K562 (cell line): ENCODE measurements around the gene ARHGAP4. TPM values are rescaled to one million over a fixed set of nuclear protein-coding genes. Genes with fewer than 3 reads are reported as not detected.

ENCODE experiments used
- ATAC-seq: fragments of 200-7000 bp; cut with Tn5 transposase; 3 replicates; pipeline ENCODE4 v1.9.1; 2020; ENCODE audit warnings: moderate library complexity
- BruUV-seq: library from RNA; stranded (reverse); fragments of 400-500 nt; replicated peaks from 2 replicates; lab custom pipeline; 2021; lab: Mats Ljungman, UMichigan
- CTCF ChIA-PET: fragments of 300-600 bp; formaldehyde crosslinking; extraction: SDS; loops from one replicate; lab custom pipeline; 2021; ENCODE audit warnings: low intra/inter-chr PET ratio; lab: Yijun Ruan, JAX
- POLR2A ChIA-PET: fragments of 300-600, 350-650 bp; sonication (Branson Sonifier 250); formaldehyde crosslinking; extraction: SDS; loops from one replicate; lab custom pipeline; 2021; ENCODE audit warnings: antibody characterized with exemption, inconsistent platforms; lab: Yijun Ruan, JAX
- DNase-seq, 4 experiments: peaks; one replicate each; pipeline versions ENCODE4 v3.0.0 to v3.0.0-alpha.2; 2011 to 2018; ENCODE audit warnings: low spot score in 3 of 4, mixed read lengths in 3 of 4; ENCODE audit errors: extremely low read depth in 1 of 4
- FAIRE-seq: peaks from 2 replicates; lab custom pipeline; 2011; peaks lifted over from hg19 to GRCh38; lab: Jason Lieb, UNC
- H2AFZ ChIP-seq: 2 replicates; pipeline ENCODE4 v1.6.0; 2011; ENCODE audit warnings: low read depth, low read length, control low read depth, inconsistent platforms
- H3K27ac ChIP-seq: fragments of 200-600 bp; 3 replicates; pipeline ENCODE4 v1.8.0; 2011; ENCODE audit warnings: low read depth, mild to moderate bottlenecking, control low read depth, inconsistent platforms, low read length, moderate library complexity, mixed read lengths; ENCODE audit errors: extremely low read depth
- H3K27me3 ChIP-seq, 2 experiments: fragments of 300-600 bp in 1 of 2; 2 replicates in 1 of 2; 3 replicates in 1 of 2; pipeline versions ENCODE4 v1.6.0 to v1.8.0; 2011; ENCODE audit warnings: inconsistent platforms in 2 of 2, low read length in 2 of 2, mild to moderate bottlenecking in 1 of 2, mixed read lengths in 1 of 2, moderate library complexity in 1 of 2; ENCODE audit not compliant: control insufficient read depth in 2 of 2, insufficient read depth in 2 of 2
- H3K36me3 ChIP-seq: fragments of 300-600 bp; 3 replicates; pipeline ENCODE4 v1.8.0; 2011; ENCODE audit warnings: mild to moderate bottlenecking, low read length, inconsistent platforms; ENCODE audit not compliant: control insufficient read depth, insufficient read depth
- H3K4me1 ChIP-seq, 2 experiments: fragments of 200-600 bp in 1 of 2; replicated peaks in 1 of 2; 2 replicates in 1 of 2; 3 replicates in 1 of 2; pipeline versions ENCODE4 v1.5.1 to v1.8.0; 2011; ENCODE audit warnings: inconsistent platforms in 2 of 2, low read length in 2 of 2, mild to moderate bottlenecking in 1 of 2, mixed read lengths in 1 of 2, moderate library complexity in 1 of 2; ENCODE audit not compliant: control insufficient read depth in 2 of 2, insufficient read depth in 2 of 2
- H3K4me2 ChIP-seq: 2 replicates; pipeline ENCODE4 v1.6.1; 2011; ENCODE audit warnings: low read length, control low read depth, inconsistent platforms, mixed read lengths; ENCODE audit not compliant: insufficient read depth
- H3K4me3 ChIP-seq: fragments of 200-600 bp; sonication (generic), shearing (Covaris generic); 2 replicates; pipeline ENCODE4 v1.5.1; 2016; ENCODE audit warnings: control low read depth, inconsistent platforms
- H3K79me2 ChIP-seq: fragments of 200-600 bp; 3 replicates; pipeline ENCODE4 v1.8.0; 2011; ENCODE audit warnings: low read length, inconsistent platforms; ENCODE audit not compliant: control insufficient read depth, insufficient read depth
- H3K9ac ChIP-seq, 2 experiments: 2 replicates each; pipeline versions ENCODE4 v1.6.0 to v1.6.1; 2011; ENCODE audit warnings: low read depth in 2 of 2, low read length in 2 of 2, control low read depth in 1 of 2, inconsistent platforms in 1 of 2, mild to moderate bottlenecking in 1 of 2, mixed read lengths in 1 of 2; ENCODE audit not compliant: insufficient read depth in 1 of 2
- H3K9me1 ChIP-seq: one replicate; pipeline ENCODE4 v1.6.0; 2011; ENCODE audit warnings: inconsistent platforms, mild to moderate bottlenecking, low read length, moderate library complexity; ENCODE audit not compliant: control insufficient read depth, insufficient read depth
- H3K9me3 ChIP-seq: replicated peaks from 2 replicates; pipeline ENCODE4 v1.5.1; 2011; ENCODE audit warnings: low read depth, low read length, inconsistent platforms; ENCODE audit not compliant: control insufficient read depth, insufficient read depth
- H4K20me1 ChIP-seq: replicated peaks from 2 replicates; pipeline ENCODE4 v1.6.1; 2011; ENCODE audit warnings: low read length, inconsistent platforms, mixed read lengths; ENCODE audit not compliant: control insufficient read depth, insufficient read depth
- BHLHE40 ChIP-seq: IDR thresholded peaks from 2 replicates; pipeline ENCODE4 v1.6.1; 2011; ENCODE audit warnings: low read length, improper control_type of control experiment
- CBX5 ChIP-seq: IDR thresholded peaks from 2 replicates; pipeline ENCODE4 v1.6.1; 2014; ENCODE audit warnings: low read depth, borderline replicate concordance
- DDX20 ChIP-seq: fragments of 450-650 bp; IDR thresholded peaks from 2 replicates; pipeline ENCODE4 v1.6.1; 2016; ENCODE audit warnings: missing genetic modification characterization, low read depth, mild to moderate bottlenecking, missing compliant biosample characterization, moderate library complexity
- ESRRA ChIP-seq: fragments of 450-650 bp; IDR thresholded peaks from 2 replicates; pipeline ENCODE4 v1.6.1; 2014; ENCODE audit warnings: low read depth, mild to moderate bottlenecking, moderate library complexity, borderline replicate concordance
- NKRF ChIP-seq: fragments of 450-650 bp; IDR thresholded peaks from 2 replicates; pipeline ENCODE4 v1.6.1; 2016; ENCODE audit warnings: borderline replicate concordance
- NR2F6 ChIP-seq: fragments of 450-650 bp; formaldehyde crosslinking; IDR thresholded peaks from 2 replicates; pipeline ENCODE4 v1.4.0; 2020; ENCODE audit warnings: mild to moderate bottlenecking
- SP1 ChIP-seq: sonication (generic); formaldehyde crosslinking; IDR thresholded peaks from 2 replicates; pipeline ENCODE4 v1.8.1; 2022; ENCODE audit warnings: mild to moderate bottlenecking, missing genetic modification reagents
- STAG1 ChIP-seq: sonication (generic); formaldehyde crosslinking; IDR thresholded peaks from 2 replicates; pipeline ENCODE4 v1.5.0; 2020; ENCODE audit warnings: missing genetic modification reagents, borderline replicate concordance
- TAL1 ChIP-seq: fragments of 450-650 bp; IDR thresholded peaks from 2 replicates; pipeline ENCODE4 v1.6.1; 2016; ENCODE audit warnings: mild to moderate bottlenecking
- TBL1XR1 ChIP-seq, 2 experiments: IDR thresholded peaks; 2 replicates each; pipeline ENCODE4 v1.6.1; 2012; ENCODE audit warnings: improper control_type of control experiment in 2 of 2, low read length in 2 of 2, mild to moderate bottlenecking in 1 of 2
- TRIM25 ChIP-seq: fragments of 450-650 bp; IDR thresholded peaks from 2 replicates; pipeline ENCODE4 v1.7.0; 2016; ENCODE audit warnings: borderline replicate concordance
- ZNF124 ChIP-seq: sonication (generic); formaldehyde crosslinking; IDR thresholded peaks from 2 replicates; pipeline ENCODE4 v1.8.1; 2022; ENCODE audit warnings: missing genetic modification reagents
- ZNF253 ChIP-seq: fragments of 250-450 bp; sonication (Bioruptor Pico); conservative IDR thresholded peaks from 2 replicates; pipeline ENCODE4 v1.6.1; 2021; ENCODE audit warnings: mild to moderate bottlenecking
- WGBS: fragments of 100-300 bp; shearing (Covaris generic); methylation state at CpG from one replicate; pipeline ENCODE4 v1.1.6; 2016; ENCODE audit warnings: low coverage, mixed read lengths; ENCODE audit not compliant: insufficient coverage; ENCODE audit errors: missing lambda C conversion rate; 5-methylcytosine and 5-hydroxymethylcytosine counted together
- in situ Hi-C: fragments of 300-500 bp; cut with MboI; formaldehyde crosslinking; loops from 4 replicates; pipeline ENCODE4 v1.15.0; 2018; ENCODE audit warnings: inconsistent platforms, mixed read lengths
- intact Hi-C: fragments of 100-400 bp; cut with micrococcal nuclease; formaldehyde crosslinking; loops from 2 replicates; pipeline ENCODE4 v1.14.2; 2022
- polyA plus RNA-seq, 8 experiments: library from polyadenylated mRNA; depleted of rRNA in 4 of 8; stranded (reverse) in 5 of 8; unstranded in 3 of 8; fragments of >200 nt; fragmentation: Nextera tagmentation in 2 of 8; fragmentation: Illumina TruSeq in 1 of 8; extraction: Ambion mirVana in 2 of 8; extraction: Trizol in 1 of 8; gene quantifications; 2 replicates each; pipeline versions ENCODE4 v1.2.1 to v1.2.3, GENCODE V29; 2011 to 2014; ENCODE audit warnings: inconsistent platforms in 1 of 8, missing spikeins in 1 of 8
- total RNA-seq, 7 experiments: library from RNA; depleted of rRNA in 6 of 7; stranded (reverse); fragments of >200 nt in 6 of 7; fragmentation: Illumina TruSeq in 2 of 7; extraction: Trizol in 2 of 7; gene quantifications; 2 replicates each; pipeline versions ENCODE4 v1.2.1 to v1.2.3, GENCODE V29; 2011 to 2021; ENCODE audit warnings: low replicate concordance in 1 of 7

ARHGAP4 gene
- total and polyA plus RNA-seq, 9 of the 15 experiments (the other 6 are each of a cell fraction or from before 2014, with no cell fraction given): 0.30 to 81.8 (median 13.5) TPM

- Histone ChIP-seq H3K4me1 (peaks cover 13 to 31% of the 10 kb centered on the region in 2 experiments; a peak in 4 of 5 replicates), H3K27me3 (no peaks in the 10 kb centered on the region), H3K9me3 (no peaks in the 10 kb centered on the region), H3K36me3 (peaks cover under 1% of the 10 kb centered on the region; the same call in 2 of the 3 replicates), H3K9ac (peak overlapping the region in 1 of 2 experiments; percentile 99; a peak in 2 of 4 replicates), H3K4me3 (no peak overlapping the region), H2AFZ (no peak overlapping the region), H3K79me2 (peaks cover 38% of the 10 kb centered on the region), H4K20me1 (peaks cover 1% of the 10 kb centered on the region), H3K9me1 (no peaks in the 10 kb centered on the region), H3K27ac (no peak overlapping the region; the same call in 2 of the 3 replicates)
- FAIRE-seq (no peak), ATAC-seq (no peak)
- no TSS peak for BruUV-seq
- CTCF ChIA-PET: interaction anchor here (0.6 kb wide), 1 partner anchor 45 kb away, joined by 5 read pairs; the partner anchor contains the start of gene IRAK1
- POLR2A ChIA-PET: interaction anchor here (0.8 to 1.0 kb wide), 3 partner anchors 9 to 273 kb away, joined by 3 to 4 read pairs (median 3); no protein-coding TSS in a partner anchor
- intact Hi-C loops (no loop called here), in situ Hi-C loops (no loop called here)
- 83% methylated on average over 3 of the region's 3 CpGs for WGBS
- no peak for TF ChIP-seq TAL1
- no peak for TF ChIP-seq ZNF253 (CRISPR knock-in tag)
- no peak for TF ChIP-seq SP1 (CRISPR knock-in tag)
- TF ChIP-seq STAG1 (CRISPR knock-in tag): no peak
- no peak for TF ChIP-seq CBX5
- no peak for TF ChIP-seq ESRRA
- TF ChIP-seq TRIM25: no peak
- no peak for TF ChIP-seq DDX20 (tag)
- no peak for TF ChIP-seq NKRF
- no peak for TF ChIP-seq BHLHE40
- no peak for TF ChIP-seq ZNF124
- no peak for TF ChIP-seq TBL1XR1 (IDR thresholded peaks at IDR 0.05; ENCODE audit: low read length in 2 of 2)
- no peak for TF ChIP-seq NR2F6
- TF ChIP-seq, all 486 proteins: peak for 0
- peak overlapping the region; percentile 91; the same call in 1 of the 2 replicates for H3K4me2 ChIP-seq
- no peak for DNase-seq
Observed at GRCh38 chrX:153974726-153975286, 48.7 kb upstream of the ARHGAP4 start.
